GM12878 (cell line): Measurements from ENCODE around the gene STX16. TPM values are rescaled to one million over a fixed set of nuclear protein-coding genes. Genes with fewer than 3 reads are reported as not detected.

ENCODE experiments used
- BHLHE40 ChIP-seq, 2 experiments: fragments of 450-650 bp in 1 of 2; IDR thresholded peaks; 2 replicates each; pipeline ENCODE4 v1.6.1; 2011 to 2017; ENCODE audit warnings: low read depth in 2 of 2, borderline replicate concordance in 1 of 2, improper control_type of control experiment in 1 of 2, low read length in 1 of 2, mild to moderate bottlenecking in 1 of 2
- CBFB ChIP-seq: IDR thresholded peaks from 2 replicates; pipeline ENCODE4 v1.6.1; 2016; ENCODE audit warnings: antibody characterized with exemption, low read depth
- EGR1 ChIP-seq, 2 experiments: IDR thresholded peaks; 1 replicate in 1 of 2; 2 replicates in 1 of 2; pipeline ENCODE4 v1.6.1; 2011 to 2012; ENCODE audit warnings: low read depth in 2 of 2, low read length in 2 of 2, borderline replicate concordance in 1 of 2, mild to moderate bottlenecking in 1 of 2, moderate library complexity in 1 of 2
- ESRRA ChIP-seq: IDR thresholded peaks from 2 replicates; pipeline ENCODE4 v1.6.1; 2012; ENCODE audit warnings: mild to moderate bottlenecking, low read length, improper control_type of control experiment
- EZH2 ChIP-seq: IDR thresholded peaks from 2 replicates; pipeline ENCODE4 v1.6.1; 2012; ENCODE audit warnings: low read depth, mild to moderate bottlenecking, control low read depth, inconsistent platforms, low read length, borderline replicate concordance; ENCODE audit not compliant: control insufficient read depth
- LARP7 ChIP-seq: fragments of 450-650 bp; IDR thresholded peaks from 2 replicates; pipeline ENCODE4 v1.6.1; 2017; ENCODE audit warnings: mild to moderate bottlenecking
- MYB ChIP-seq: fragments of 150-350 bp; IDR thresholded peaks from 2 replicates; pipeline ENCODE4 v1.6.1; 2014; ENCODE audit warnings: mild to moderate bottlenecking, low read depth, low read length, borderline replicate concordance
- NBN ChIP-seq: fragments of 450-650 bp; IDR thresholded peaks from 2 replicates; pipeline ENCODE4 v1.6.1; 2016
- NR2C2 ChIP-seq: IDR thresholded peaks from 2 replicates; pipeline ENCODE4 v1.6.1; 2011; ENCODE audit warnings: borderline replicate concordance, low read depth; ENCODE audit not compliant: control insufficient read depth, insufficient read length
- POLR2A ChIP-seq: IDR thresholded peaks from 2 replicates; pipeline ENCODE4 v1.6.1; 2011; ENCODE audit warnings: low read depth, mild to moderate bottlenecking, low read length
- POLR2AphosphoS5 ChIP-seq: IDR thresholded peaks from 2 replicates; pipeline ENCODE4 v1.6.1; 2011; ENCODE audit warnings: mild to moderate bottlenecking, low read length, inconsistent platforms
- RAD51 ChIP-seq: fragments of 450-650 bp; IDR thresholded peaks from 2 replicates; pipeline ENCODE4 v1.6.1; 2016; ENCODE audit warnings: moderate library complexity, mild to moderate bottlenecking, inconsistent platforms
- SMAD5 ChIP-seq: IDR thresholded peaks from 2 replicates; pipeline ENCODE4 v1.6.1; 2016; ENCODE audit warnings: antibody characterized with exemption, low read depth
- SRF ChIP-seq, 2 experiments: IDR thresholded peaks; 2 replicates each; pipeline ENCODE4 v1.6.1; 2011; ENCODE audit warnings: low read depth in 2 of 2, low read length in 2 of 2, mild to moderate bottlenecking in 1 of 2, moderate library complexity in 1 of 2
- ZNF217 ChIP-seq: fragments of 450-650 bp; IDR thresholded peaks from 2 replicates; pipeline ENCODE4 v1.6.1; 2017; ENCODE audit warnings: antibody characterized with exemption, mild to moderate bottlenecking
- ZNF24 ChIP-seq: fragments of 450-650 bp; IDR thresholded peaks from 2 replicates; pipeline ENCODE4 v1.6.1; 2017; ENCODE audit warnings: antibody characterized with exemption, mild to moderate bottlenecking
- polyA plus RNA-seq, 11 experiments: library from polyadenylated mRNA; depleted of rRNA in 4 of 11; unstranded in 6 of 11; stranded (reverse) in 5 of 11; fragments of >200 nt; fragmentation: Nextera tagmentation in 4 of 11; fragmentation: Illumina TruSeq in 1 of 11; extraction: Ambion mirVana in 4 of 11; extraction: Trizol in 1 of 11; gene quantifications; 1 replicate in 1 of 11; 2 replicates in 10 of 11; pipeline versions ENCODE4 v1.2.1 to v1.2.3, GENCODE V29; 2011 to 2016; ENCODE audit warnings: inconsistent platforms in 2 of 11, missing spikeins in 2 of 11, low read depth in 1 of 11
- total RNA-seq, 4 experiments: library from RNA; depleted of rRNA in 3 of 4; stranded (reverse); fragments of >200 nt in 3 of 4; fragmentation: Illumina TruSeq in 1 of 4; extraction: Trizol in 1 of 4; gene quantifications; 2 replicates each; pipeline versions ENCODE4 v1.2.1 to v1.2.3, GENCODE V29; 2013 to 2021
- TF ChIP-seq, protein P1 (sequence below): fragments of 450-650 bp; formaldehyde crosslinking; IDR thresholded peaks from 2 replicates; pipeline ENCODE4 v1.4.0; 2020; ENCODE audit warnings: mild to moderate bottlenecking, moderate library complexity
- TF ChIP-seq, protein P2 (sequence below): IDR thresholded peaks from 2 replicates; pipeline ENCODE4 v1.6.1; 2012; ENCODE audit warnings: low read depth, low read length, improper control_type of control experiment
- TF ChIP-seq, protein P3 (sequence below): fragments of 450-650 bp; conservative IDR thresholded peaks from 2 replicates; pipeline ENCODE4 v1.6.1; 2017; ENCODE audit warnings: mild to moderate bottlenecking, moderate library complexity
- TF ChIP-seq, protein P4 (sequence below): IDR thresholded peaks from 2 replicates; pipeline ENCODE4 v1.6.1; 2012; ENCODE audit warnings: low read length, inconsistent platforms
- TF ChIP-seq, protein P5 (sequence below): IDR thresholded peaks from 2 replicates; pipeline ENCODE4 v1.6.1; 2011; ENCODE audit warnings: borderline replicate concordance, low read depth, mild to moderate bottlenecking, moderate library complexity, mixed read lengths, low read length; ENCODE audit not compliant: insufficient read depth; ENCODE audit errors: extremely low read length

Gene STX16
- total and polyA plus RNA-seq, 10 of the 15 experiments (the other 5 are each of a cell fraction or from before 2014, with no cell fraction given): 6.3 to 68.4 (median 35.8) TPM

DNA sequence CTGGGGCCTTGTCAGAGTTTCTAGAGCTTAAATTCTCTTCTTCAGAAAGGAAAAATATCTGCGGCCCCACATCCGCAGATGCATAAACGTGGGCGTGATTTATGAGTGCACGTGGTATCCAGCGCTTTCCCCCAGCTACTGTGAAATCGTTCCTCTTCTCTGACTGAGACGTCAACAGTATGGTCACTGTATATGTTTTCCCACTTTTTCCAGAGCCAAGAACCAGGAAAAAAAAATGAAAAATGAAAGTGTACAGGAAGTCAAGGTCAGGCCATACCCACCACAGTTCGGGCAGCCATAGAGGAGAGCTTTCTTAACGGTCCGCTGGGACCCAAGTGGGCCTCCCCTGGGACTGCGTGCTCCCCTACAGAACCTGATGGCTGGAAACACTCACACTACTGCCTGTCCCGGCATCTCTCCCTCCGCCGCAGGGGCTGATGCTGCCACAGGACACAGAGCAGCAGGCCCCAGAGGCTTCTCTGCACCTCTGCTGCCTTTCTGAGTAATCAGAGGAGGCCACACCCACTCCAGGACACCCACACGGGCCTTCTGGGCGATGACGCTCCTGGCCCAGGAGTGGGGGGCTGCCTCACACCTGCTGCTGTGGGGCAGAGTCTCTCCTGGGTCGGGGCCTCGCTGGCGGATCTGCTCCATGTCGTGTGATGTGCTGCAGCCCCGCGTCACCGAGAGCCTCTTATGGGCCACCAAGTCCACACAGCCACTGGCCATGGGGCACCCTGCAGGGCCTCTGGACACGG lies 16.4 kb upstream of the STX16 start (continued):
- TF ChIP-seq, protein P1, sequence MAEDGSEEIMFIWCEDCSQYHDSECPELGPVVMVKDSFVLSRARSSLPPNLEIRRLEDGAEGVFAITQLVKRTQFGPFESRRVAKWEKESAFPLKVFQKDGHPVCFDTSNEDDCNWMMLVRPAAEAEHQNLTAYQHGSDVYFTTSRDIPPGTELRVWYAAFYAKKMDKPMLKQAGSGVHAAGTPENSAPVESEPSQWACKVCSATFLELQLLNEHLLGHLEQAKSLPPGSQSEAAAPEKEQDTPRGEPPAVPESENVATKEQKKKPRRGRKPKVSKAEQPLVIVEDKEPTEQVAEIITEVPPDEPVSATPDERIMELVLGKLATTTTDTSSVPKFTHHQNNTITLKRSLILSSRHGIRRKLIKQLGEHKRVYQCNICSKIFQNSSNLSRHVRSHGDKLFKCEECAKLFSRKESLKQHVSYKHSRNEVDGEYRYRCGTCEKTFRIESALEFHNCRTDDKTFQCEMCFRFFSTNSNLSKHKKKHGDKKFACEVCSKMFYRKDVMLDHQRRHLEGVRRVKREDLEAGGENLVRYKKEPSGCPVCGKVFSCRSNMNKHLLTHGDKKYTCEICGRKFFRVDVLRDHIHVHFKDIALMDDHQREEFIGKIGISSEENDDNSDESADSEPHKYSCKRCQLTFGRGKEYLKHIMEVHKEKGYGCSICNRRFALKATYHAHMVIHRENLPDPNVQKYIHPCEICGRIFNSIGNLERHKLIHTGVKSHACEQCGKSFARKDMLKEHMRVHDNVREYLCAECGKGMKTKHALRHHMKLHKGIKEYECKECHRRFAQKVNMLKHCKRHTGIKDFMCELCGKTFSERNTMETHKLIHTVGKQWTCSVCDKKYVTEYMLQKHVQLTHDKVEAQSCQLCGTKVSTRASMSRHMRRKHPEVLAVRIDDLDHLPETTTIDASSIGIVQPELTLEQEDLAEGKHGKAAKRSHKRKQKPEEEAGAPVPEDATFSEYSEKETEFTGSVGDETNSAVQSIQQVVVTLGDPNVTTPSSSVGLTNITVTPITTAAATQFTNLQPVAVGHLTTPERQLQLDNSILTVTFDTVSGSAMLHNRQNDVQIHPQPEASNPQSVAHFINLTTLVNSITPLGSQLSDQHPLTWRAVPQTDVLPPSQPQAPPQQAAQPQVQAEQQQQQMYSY (CRISPR knock-in tag): no peak
- TF ChIP-seq CBFB (no peak), RAD51 (peak; percentile 32; the same call in 1 of the 2 replicates), NR2C2 (no peak), MYB (no peak), POLR2AphosphoS5 (no peak), LARP7 (no peak), EZH2 (no peak), BHLHE40 (IDR thresholded peaks at IDR 0.05; ENCODE audit: borderline replicate concordance in 1 of 2, low read depth in 2 of 2, low read length in 1 of 2) (no peak), SRF (IDR thresholded peaks at IDR 0.05; ENCODE audit: low read depth in 2 of 2, low read length in 2 of 2) (no peak), NBN (no peak), SMAD5 (no peak), EGR1 (IDR thresholded peaks at IDR 0.05; ENCODE audit: borderline replicate concordance in 1 of 2, low read depth in 2 of 2, low read length in 2 of 2) (peak in 1 of 2 experiments; percentile 53; a peak in 2 of 3 replicates), ZNF24 (no peak), ZNF217 (no peak), POLR2A (0 out of 2 replicates have a peak, but pooled peaks have one; percentile 27), ESRRA (no peak)
- TF ChIP-seq, protein P2, sequence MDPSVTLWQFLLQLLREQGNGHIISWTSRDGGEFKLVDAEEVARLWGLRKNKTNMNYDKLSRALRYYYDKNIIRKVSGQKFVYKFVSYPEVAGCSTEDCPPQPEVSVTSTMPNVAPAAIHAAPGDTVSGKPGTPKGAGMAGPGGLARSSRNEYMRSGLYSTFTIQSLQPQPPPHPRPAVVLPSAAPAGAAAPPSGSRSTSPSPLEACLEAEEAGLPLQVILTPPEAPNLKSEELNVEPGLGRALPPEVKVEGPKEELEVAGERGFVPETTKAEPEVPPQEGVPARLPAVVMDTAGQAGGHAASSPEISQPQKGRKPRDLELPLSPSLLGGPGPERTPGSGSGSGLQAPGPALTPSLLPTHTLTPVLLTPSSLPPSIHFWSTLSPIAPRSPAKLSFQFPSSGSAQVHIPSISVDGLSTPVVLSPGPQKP: no peak
- TF ChIP-seq, protein P3, sequence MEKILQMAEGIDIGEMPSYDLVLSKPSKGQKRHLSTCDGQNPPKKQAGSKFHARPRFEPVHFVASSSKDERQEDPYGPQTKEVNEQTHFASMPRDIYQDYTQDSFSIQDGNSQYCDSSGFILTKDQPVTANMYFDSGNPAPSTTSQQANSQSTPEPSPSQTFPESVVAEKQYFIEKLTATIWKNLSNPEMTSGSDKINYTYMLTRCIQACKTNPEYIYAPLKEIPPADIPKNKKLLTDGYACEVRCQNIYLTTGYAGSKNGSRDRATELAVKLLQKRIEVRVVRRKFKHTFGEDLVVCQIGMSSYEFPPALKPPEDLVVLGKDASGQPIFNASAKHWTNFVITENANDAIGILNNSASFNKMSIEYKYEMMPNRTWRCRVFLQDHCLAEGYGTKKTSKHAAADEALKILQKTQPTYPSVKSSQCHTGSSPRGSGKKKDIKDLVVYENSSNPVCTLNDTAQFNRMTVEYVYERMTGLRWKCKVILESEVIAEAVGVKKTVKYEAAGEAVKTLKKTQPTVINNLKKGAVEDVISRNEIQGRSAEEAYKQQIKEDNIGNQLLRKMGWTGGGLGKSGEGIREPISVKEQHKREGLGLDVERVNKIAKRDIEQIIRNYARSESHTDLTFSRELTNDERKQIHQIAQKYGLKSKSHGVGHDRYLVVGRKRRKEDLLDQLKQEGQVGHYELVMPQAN: no peak
- TF ChIP-seq, protein P4, sequence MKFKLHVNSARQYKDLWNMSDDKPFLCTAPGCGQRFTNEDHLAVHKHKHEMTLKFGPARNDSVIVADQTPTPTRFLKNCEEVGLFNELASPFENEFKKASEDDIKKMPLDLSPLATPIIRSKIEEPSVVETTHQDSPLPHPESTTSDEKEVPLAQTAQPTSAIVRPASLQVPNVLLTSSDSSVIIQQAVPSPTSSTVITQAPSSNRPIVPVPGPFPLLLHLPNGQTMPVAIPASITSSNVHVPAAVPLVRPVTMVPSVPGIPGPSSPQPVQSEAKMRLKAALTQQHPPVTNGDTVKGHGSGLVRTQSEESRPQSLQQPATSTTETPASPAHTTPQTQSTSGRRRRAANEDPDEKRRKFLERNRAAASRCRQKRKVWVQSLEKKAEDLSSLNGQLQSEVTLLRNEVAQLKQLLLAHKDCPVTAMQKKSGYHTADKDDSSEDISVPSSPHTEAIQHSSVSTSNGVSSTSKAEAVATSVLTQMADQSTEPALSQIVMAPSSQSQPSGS: no peak
- TF ChIP-seq, protein P5, sequence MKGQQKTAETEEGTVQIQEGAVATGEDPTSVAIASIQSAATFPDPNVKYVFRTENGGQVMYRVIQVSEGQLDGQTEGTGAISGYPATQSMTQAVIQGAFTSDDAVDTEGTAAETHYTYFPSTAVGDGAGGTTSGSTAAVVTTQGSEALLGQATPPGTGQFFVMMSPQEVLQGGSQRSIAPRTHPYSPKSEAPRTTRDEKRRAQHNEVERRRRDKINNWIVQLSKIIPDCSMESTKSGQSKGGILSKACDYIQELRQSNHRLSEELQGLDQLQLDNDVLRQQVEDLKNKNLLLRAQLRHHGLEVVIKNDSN: peak; percentile 8
